ENCODE results near the gene PHF2. TPM values are rescaled to one million over a fixed set of nuclear protein-coding genes. Genes with fewer than 3 reads are reported as not detected.
A peak's percentile ranks its signal among the peaks of the same experiment; 100 is the strongest.

PHF2 gene
- total RNA-seq, 2 donors from 2014 or later, result 24.7 to 29.3 TPM

GRCh38 chr9:93582550-93582949 lies 6.2 kb downstream of the PHF2 start:
- H3K27me3 ChIP-seq, result no peaks in the 10 kb centered on the region
- H3K27ac ChIP-seq, result peak overlapping the region; percentile 89
- TF ChIP-seq, protein P1, sequence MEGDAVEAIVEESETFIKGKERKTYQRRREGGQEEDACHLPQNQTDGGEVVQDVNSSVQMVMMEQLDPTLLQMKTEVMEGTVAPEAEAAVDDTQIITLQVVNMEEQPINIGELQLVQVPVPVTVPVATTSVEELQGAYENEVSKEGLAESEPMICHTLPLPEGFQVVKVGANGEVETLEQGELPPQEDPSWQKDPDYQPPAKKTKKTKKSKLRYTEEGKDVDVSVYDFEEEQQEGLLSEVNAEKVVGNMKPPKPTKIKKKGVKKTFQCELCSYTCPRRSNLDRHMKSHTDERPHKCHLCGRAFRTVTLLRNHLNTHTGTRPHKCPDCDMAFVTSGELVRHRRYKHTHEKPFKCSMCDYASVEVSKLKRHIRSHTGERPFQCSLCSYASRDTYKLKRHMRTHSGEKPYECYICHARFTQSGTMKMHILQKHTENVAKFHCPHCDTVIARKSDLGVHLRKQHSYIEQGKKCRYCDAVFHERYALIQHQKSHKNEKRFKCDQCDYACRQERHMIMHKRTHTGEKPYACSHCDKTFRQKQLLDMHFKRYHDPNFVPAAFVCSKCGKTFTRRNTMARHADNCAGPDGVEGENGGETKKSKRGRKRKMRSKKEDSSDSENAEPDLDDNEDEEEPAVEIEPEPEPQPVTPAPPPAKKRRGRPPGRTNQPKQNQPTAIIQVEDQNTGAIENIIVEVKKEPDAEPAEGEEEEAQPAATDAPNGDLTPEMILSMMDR (IDR thresholded peaks at IDR 0.05), result no peak
- no peak overlapping the region for H3K4me3 ChIP-seq
- no peak for DNase-seq (ENCODE audit: low spot score)
- no peaks in the 10 kb centered on the region for H3K9me3 ChIP-seq
- H3K4me1 ChIP-seq, result peaks cover 0 to 74% of the 10 kb centered on the region in 2 donors
- no peaks in the 10 kb centered on the region for H3K36me3 ChIP-seq

GRCh38 chr9:93585259-93585658 lies 8.9 kb downstream of the PHF2 start:
- peak; percentile 40 for DNase-seq (ENCODE audit: low spot score)
- TF ChIP-seq, protein P1 (IDR thresholded peaks at IDR 0.05), result no peak
- Histone ChIP-seq H3K27me3 (no peaks in the 10 kb centered on the region), H3K27ac (no peak overlapping the region), H3K9me3 (no peaks in the 10 kb centered on the region), H3K36me3 (no peaks in the 10 kb centered on the region), H3K4me3 (no peak overlapping the region), H3K4me1 (peaks cover 0 to 73% of the 10 kb centered on the region in 2 donors)

GRCh38 chr9:93585695-93586094 lies 9.3 kb downstream of the PHF2 start:
- Histone ChIP-seq H3K27me3 (no peaks in the 10 kb centered on the region), H3K4me1 (peaks cover 0 to 73% of the 10 kb centered on the region in 2 donors), H3K4me3 (no peak overlapping the region), H3K27ac (peak overlapping the region in 1 of 2 donors; percentile 67), H3K9me3 (no peaks in the 10 kb centered on the region), H3K36me3 (no peaks in the 10 kb centered on the region)
- no peak for DNase-seq (ENCODE audit: low spot score)
- TF ChIP-seq, protein P1 (IDR thresholded peaks at IDR 0.05), result no peak

GRCh38 chr9:93586290-93587057 lies 10.1 kb downstream of the PHF2 start:
- TF ChIP-seq, protein P1 (IDR thresholded peaks at IDR 0.05), result no peak
- peak; percentile 56 for DNase-seq (ENCODE audit: low spot score)
- H3K4me1 ChIP-seq, result peaks cover 0 to 73% of the 10 kb centered on the region in 2 donors

DNA sequence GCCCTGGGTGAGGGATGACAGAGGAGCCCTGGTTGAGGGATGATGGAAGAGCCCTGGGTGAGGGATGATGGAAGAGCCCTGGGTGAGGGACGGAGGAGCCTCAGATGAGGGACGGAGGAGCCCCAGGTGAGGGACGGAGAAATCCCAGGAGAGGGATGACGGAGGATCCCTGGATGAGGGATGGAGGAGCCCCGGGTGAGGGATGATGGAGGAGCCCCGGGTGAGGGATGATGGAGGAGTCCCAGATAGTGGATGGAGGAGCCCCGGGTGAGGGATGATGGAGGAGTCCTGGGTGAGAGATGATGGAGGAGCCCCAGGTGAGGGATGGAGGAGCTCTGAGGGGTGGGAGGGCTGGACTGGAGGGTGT lies 10.9 kb downstream of the PHF2 start:
- Histone ChIP-seq H3K36me3 (no peaks in the 10 kb centered on the region), H3K4me1 (peaks cover 0 to 73% of the 10 kb centered on the region in 2 donors), H3K27ac (peak overlapping the region in 1 of 2 donors; percentile 67), H3K4me3 (no peak overlapping the region), H3K9me3 (no peaks in the 10 kb centered on the region), H3K27me3 (no peaks in the 10 kb centered on the region)
- DNase-seq (ENCODE audit: low spot score), result peak; percentile 46
- TF ChIP-seq, protein P1 (IDR thresholded peaks at IDR 0.05), result no peak

More at GRCh38 chr9:93586290-93587057, 10.1 kb downstream of the PHF2 start:
- Histone ChIP-seq H3K9me3 (no peaks in the 10 kb centered on the region), H3K27ac (peak overlapping the region; percentile 55 to 67), H3K27me3 (no peaks in the 10 kb centered on the region), H3K36me3 (no peaks in the 10 kb centered on the region), H3K4me3 (no peak overlapping the region)
